Measurements from ENCODE around the gene EXOC6. TPM values are rescaled to one million over a fixed set of nuclear protein-coding genes. Genes with fewer than 3 reads are reported as not detected.

The EXOC6 gene
- polyA plus RNA-seq, 1 donor from 2014 or later, result 26.3 TPM

GRCh38 chr10:92814790-92815189, 33.5 kb upstream of the EXOC6 start:
- Histone ChIP-seq H3K4me3 (ENCODE audit: low read length) (no peak overlapping the region), H3K27me3 (ENCODE audit: insufficient read depth, low read depth, low read length) (no peaks in the 10 kb centered on the region), H3K4me2 (ENCODE audit: low read length) (no peak overlapping the region), H3K9ac (ENCODE audit: low read length) (no peak overlapping the region), H3K9me2 (ENCODE audit: insufficient read depth, low read length) (no peaks in the 10 kb centered on the region), H3K27ac (ENCODE audit: low read length) (no peak overlapping the region), H3K36me3 (ENCODE audit: insufficient read depth, low read length) (no peaks in the 10 kb centered on the region), H4K20me1 (ENCODE audit: insufficient read depth) (no peaks in the 10 kb centered on the region), H3F3A (ENCODE audit: insufficient read depth, low read length, poor library complexity, severe bottlenecking) (no peaks in the 10 kb centered on the region), H3K9me3 (ENCODE audit: low read length) (no peaks in the 10 kb centered on the region), H2AFZ (ENCODE audit: low read depth, low read length) (no peak overlapping the region), H3K79me2 (replicated peaks; ENCODE audit: insufficient read depth, low read length) (no peaks in the 10 kb centered on the region)
- TF ChIP-seq EP300 (conservative IDR thresholded peaks at IDR 0.05; ENCODE audit: poor library complexity, severe bottlenecking), result no peak
- TF ChIP-seq REST (IDR thresholded peaks at IDR 0.05; ENCODE audit: borderline replicate concordance), result no peak
- TF ChIP-seq SMC3 (conservative IDR thresholded peaks at IDR 0.05; ENCODE audit: poor library complexity), result no peak

- Histone ChIP-seq H4K20me1 (ENCODE audit: insufficient read depth) (no peaks in the 10 kb centered on the region), H3K9ac (ENCODE audit: low read length) (no peak overlapping the region), H2AFZ (ENCODE audit: low read depth, low read length) (no peak overlapping the region), H3K9me3 (ENCODE audit: low read length) (no peaks in the 10 kb centered on the region), H3K4me2 (ENCODE audit: low read length) (no peak overlapping the region), H3K4me3 (ENCODE audit: low read length) (no peak overlapping the region), H3K36me3 (ENCODE audit: insufficient read depth, low read length) (no peaks in the 10 kb centered on the region), H3K27me3 (ENCODE audit: insufficient read depth, low read depth, low read length) (no peaks in the 10 kb centered on the region), H3F3A (ENCODE audit: insufficient read depth, low read length, poor library complexity, severe bottlenecking) (no peaks in the 10 kb centered on the region), H3K9me2 (ENCODE audit: insufficient read depth, low read length) (no peaks in the 10 kb centered on the region), H3K79me2 (replicated peaks; ENCODE audit: insufficient read depth, low read length) (no peaks in the 10 kb centered on the region), H3K27ac (ENCODE audit: low read length) (no peak overlapping the region)
- TF ChIP-seq REST (IDR thresholded peaks at IDR 0.05; ENCODE audit: borderline replicate concordance) (no peak), MXI1 (conservative IDR thresholded peaks at IDR 0.05; ENCODE audit: poor library complexity, severe bottlenecking) (no peak), EZH2 (IDR thresholded peaks at IDR 0.05; ENCODE audit: borderline replicate concordance, insufficient read depth, low read length, poor library complexity, severe bottlenecking) (no peak)
Observed at GRCh38 chr10:92816091-92816531, 32.2 kb upstream of the EXOC6 start.

- no peaks in the 10 kb centered on the region for H3K9me3 ChIP-seq (ENCODE audit: low read length)
- H3K4me2 ChIP-seq (ENCODE audit: low read length), result no peak overlapping the region
- no peaks in the 10 kb centered on the region for H4K20me1 ChIP-seq (ENCODE audit: insufficient read depth)
- no peaks in the 10 kb centered on the region for H3K36me3 ChIP-seq (ENCODE audit: insufficient read depth, low read length)
- no peaks in the 10 kb centered on the region for H3K9me2 ChIP-seq (ENCODE audit: insufficient read depth, low read length)
- H3K79me2 ChIP-seq (replicated peaks; ENCODE audit: insufficient read depth, low read length), result no peaks in the 10 kb centered on the region
- H3K4me3 ChIP-seq (ENCODE audit: low read length), result no peak overlapping the region
- H3F3A ChIP-seq (ENCODE audit: insufficient read depth, low read length, poor library complexity, severe bottlenecking), result no peaks in the 10 kb centered on the region
- H3K9ac ChIP-seq (ENCODE audit: low read length), result no peak overlapping the region
- TF ChIP-seq POLR2AphosphoS5 (IDR thresholded peaks at IDR 0.05) (no peak), EP300 (conservative IDR thresholded peaks at IDR 0.05; ENCODE audit: poor library complexity, severe bottlenecking) (no peak), TAF1 (IDR thresholded peaks at IDR 0.05; ENCODE audit: low read depth) (no peak), SMC3 (conservative IDR thresholded peaks at IDR 0.05; ENCODE audit: poor library complexity) (no peak), RAD21 (conservative IDR thresholded peaks at IDR 0.05) (no peak), MXI1 (conservative IDR thresholded peaks at IDR 0.05; ENCODE audit: poor library complexity, severe bottlenecking) (no peak)
- no peak overlapping the region for H3K27ac ChIP-seq (ENCODE audit: low read length)
- no peak overlapping the region for H2AFZ ChIP-seq (ENCODE audit: low read depth, low read length)
- H3K27me3 ChIP-seq (ENCODE audit: insufficient read depth, low read depth, low read length), result no peaks in the 10 kb centered on the region
Observed at GRCh38 chr10:92822060-92822634, 26.2 kb upstream of the EXOC6 start.

All from neural cell (in vitro differentiated cells).